ENCODE data around the gene LHPP. TPM values are rescaled to one million over a fixed set of nuclear protein-coding genes. Genes with fewer than 3 reads are reported as not detected.
"Not testable (repeated sequence)": the region's sequence is repeated elsewhere in the genome, so short reads cannot be mapped to it uniquely, and the experiment has no call there.

Gene LHPP
- total RNA-seq, 1 donor from 2014 or later: 7.6 TPM

GRCh38 chr10:124436191-124436638, 25.4 kb upstream of the LHPP start:
- Histone ChIP-seq H3K4me1 (no peaks in the 10 kb centered on the region), H3K27ac (replicated peaks) (no peak overlapping the region), H3K9me3 (replicated peaks) (no peaks in the 10 kb centered on the region), H3K27me3 (ENCODE audit: low read depth) (peaks cover 37% of the 10 kb centered on the region), H3K4me3 (no peak overlapping the region), H3K36me3 (no peaks in the 10 kb centered on the region)
- intact Hi-C loops (cut with micrococcal nuclease): no loop called here
- no peak for DNase-seq
- TF ChIP-seq CTCF (IDR thresholded peaks at IDR 0.05; ENCODE audit: borderline replicate concordance): no peak

GRCh38 chr10:124441694-124442093, 19.9 kb upstream of the LHPP start:
- H3K9me3 ChIP-seq (replicated peaks); H3K4me3 ChIP-seq; H3K4me1 ChIP-seq; H3K27ac ChIP-seq (replicated peaks); H3K36me3 ChIP-seq; DNase-seq; intact Hi-C loops (cut with micrococcal nuclease): not testable (repeated sequence)
- H3K27me3 ChIP-seq (ENCODE audit: low read depth): peaks cover 76% of the 10 kb centered on the region

GRCh38 chr10:124446830-124447750, 14.5 kb upstream of the LHPP start:
- peak overlapping the region; percentile 54 for H3K4me3 ChIP-seq
- no peaks in the 10 kb centered on the region for H3K36me3 ChIP-seq
- H3K4me1 ChIP-seq: peaks cover 32% of the 10 kb centered on the region
- DNase-seq: no peak
- no peak overlapping the region for H3K27ac ChIP-seq (replicated peaks)
- H3K9me3 ChIP-seq (replicated peaks): no peaks in the 10 kb centered on the region
- intact Hi-C loops (cut with micrococcal nuclease): no loop called here
- H3K27me3 ChIP-seq (ENCODE audit: low read depth): peaks cover 100% of the 10 kb centered on the region
- no peak for TF ChIP-seq CTCF (IDR thresholded peaks at IDR 0.05; ENCODE audit: borderline replicate concordance)

GRCh38 chr10:124447751-124448466, 13.7 kb upstream of the LHPP start:
- Histone ChIP-seq H3K27ac (replicated peaks) (no peak overlapping the region), H3K27me3 (ENCODE audit: low read depth) (peaks cover 100% of the 10 kb centered on the region), H3K9me3 (replicated peaks) (no peaks in the 10 kb centered on the region), H3K36me3 (no peaks in the 10 kb centered on the region), H3K4me1 (peaks cover 32% of the 10 kb centered on the region), H3K4me3 (peak overlapping the region; percentile 54)
- TF ChIP-seq CTCF (IDR thresholded peaks at IDR 0.05; ENCODE audit: borderline replicate concordance): no peak
- no peak for DNase-seq
- intact Hi-C loops (cut with micrococcal nuclease): no loop called here

- intact Hi-C loops (cut with micrococcal nuclease): no loop called here
- peaks cover 100% of the 10 kb centered on the region for H3K27me3 ChIP-seq (ENCODE audit: low read depth)
- H3K36me3 ChIP-seq: no peaks in the 10 kb centered on the region
- no peak for DNase-seq
- no peak overlapping the region for H3K27ac ChIP-seq (replicated peaks)
- TF ChIP-seq CTCF (IDR thresholded peaks at IDR 0.05; ENCODE audit: borderline replicate concordance): no peak
- H3K9me3 ChIP-seq (replicated peaks): no peaks in the 10 kb centered on the region
- H3K4me1 ChIP-seq: peaks cover 32% of the 10 kb centered on the region
- peak overlapping the region; percentile 54 for H3K4me3 ChIP-seq
Observed at GRCh38 chr10:124448696-124449169, 12.9 kb upstream of the LHPP start.
